ENCODE results near the gene CNGA4.
"Not testable (repeated sequence)": the region's sequence is repeated elsewhere in the genome, so short reads cannot be mapped to it uniquely, and the experiment has no call there.

Gene CNGA4

DNA sequence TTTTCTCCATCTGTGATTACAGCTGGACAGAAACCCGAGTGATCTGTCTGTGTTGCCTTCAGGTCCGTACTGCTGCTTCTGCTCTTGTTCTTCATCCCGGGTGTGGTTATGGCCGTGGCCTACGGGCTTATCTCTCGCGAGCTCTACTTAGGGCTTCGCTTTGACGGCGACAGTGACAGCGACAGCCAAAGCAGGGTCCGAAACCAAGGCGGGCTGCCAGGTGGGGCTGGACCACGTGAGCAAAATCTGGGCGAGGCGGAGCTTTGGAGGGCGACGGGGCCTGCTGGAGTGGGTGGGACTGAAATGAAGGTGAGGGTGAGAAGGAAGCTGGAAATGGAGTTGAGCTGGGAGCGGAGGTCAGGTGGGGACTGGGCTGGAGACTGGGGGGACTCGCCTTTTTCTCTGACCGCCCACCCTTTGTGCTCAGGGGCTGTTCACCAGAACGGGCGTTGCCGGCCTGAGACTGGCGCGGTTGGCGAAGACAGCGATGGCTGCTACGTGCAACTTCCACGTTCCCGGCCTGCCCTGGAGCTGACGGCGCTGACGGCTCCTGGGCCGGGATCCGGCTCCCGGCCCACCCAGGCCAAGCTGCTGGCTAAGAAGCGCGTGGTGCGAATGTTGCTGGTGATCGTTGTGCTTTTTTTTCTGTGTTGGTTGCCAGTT is 31.8 kb downstream of the CNGA4 start:
- no peak for DNase-seq

DNA sequence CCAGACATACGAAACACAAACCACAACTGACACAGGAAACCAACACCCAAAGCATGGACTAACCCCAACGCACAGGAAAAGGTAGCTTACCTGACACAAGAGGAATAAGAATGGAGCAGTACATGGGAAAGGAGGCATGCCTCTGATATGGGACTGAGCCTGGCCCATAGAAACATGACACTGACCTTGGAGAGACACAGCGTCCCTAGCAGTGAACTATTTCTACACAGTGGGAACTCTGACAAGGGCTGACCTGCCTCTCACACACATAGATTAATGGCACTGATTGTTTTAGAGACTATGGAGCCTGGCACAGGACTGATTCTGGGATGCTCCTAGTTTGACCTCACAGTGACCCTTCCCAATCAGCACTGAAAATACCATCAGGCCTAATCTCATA is 32.7 kb downstream of the CNGA4 start:
- no peak for DNase-seq

DNA sequence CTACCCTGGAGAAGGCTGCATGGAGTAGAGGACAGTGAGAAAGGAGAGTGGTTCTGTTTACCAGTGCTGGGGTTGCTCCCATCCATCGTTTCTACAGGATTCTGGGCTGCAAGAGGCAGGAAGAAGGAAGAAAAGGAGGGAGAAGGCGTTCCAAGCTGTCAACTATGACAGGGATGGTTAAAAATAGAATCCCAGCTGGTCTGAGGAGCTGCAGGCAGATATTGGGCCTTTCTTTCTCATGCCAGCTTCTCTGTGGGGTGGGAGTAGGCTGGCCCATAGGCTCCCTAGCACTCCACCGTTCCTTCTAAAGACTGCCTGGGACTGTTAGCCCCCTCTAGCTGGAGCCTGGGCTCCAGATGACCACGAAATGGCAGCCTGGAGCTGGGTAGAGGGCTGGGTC is 34.3 kb downstream of the CNGA4 start:
- DNase-seq, result no peak

DNA sequence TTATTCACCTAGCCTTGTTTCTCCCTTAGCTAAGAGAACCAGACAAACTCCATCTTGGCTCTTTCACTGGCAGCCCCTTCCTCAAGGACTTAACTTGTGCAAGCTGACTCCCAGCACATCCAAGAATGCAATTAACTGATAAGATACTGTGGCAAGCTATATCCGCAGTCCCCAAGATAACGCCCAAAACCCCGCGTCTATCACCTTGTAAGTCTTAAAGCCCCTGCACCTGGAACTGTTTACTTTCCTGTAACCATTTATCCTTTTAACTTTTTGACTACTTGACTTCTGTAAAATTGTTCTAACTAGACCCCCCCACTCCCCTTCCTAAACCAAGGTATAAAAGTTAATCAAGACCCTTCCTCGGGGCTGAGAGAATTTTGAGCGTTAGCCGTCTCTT is 41.9 kb downstream of the CNGA4 start:
- DNase-seq, result not testable (repeated sequence)

DNA sequence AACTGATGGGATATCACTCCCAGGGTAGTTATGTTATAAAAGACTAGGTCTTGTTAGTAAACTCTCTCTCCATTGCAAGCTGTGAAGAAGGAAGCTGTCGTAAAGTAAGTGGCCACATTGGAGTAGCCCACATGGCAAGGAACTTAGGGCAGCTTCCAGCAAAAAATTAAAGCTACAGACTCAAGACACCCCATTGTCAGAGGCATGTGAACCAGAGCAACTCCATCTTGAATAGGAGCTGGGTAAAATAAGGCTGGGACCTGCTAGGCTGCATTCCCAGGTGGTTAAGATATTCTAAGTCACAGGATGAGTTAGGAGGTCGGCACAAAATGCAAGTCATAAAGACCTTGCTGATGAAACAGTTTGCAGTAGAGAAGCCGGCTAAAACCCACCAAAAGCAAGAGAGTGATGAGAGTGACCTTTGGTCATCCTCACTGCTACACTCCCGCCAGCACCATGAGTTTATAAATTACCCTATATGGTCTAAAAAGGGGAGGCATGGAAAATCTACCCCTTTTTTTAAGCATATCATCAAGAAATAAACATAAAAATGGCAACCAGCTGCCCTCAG is 44.6 kb downstream of the CNGA4 start:
- no peak for DNase-seq

DNA sequence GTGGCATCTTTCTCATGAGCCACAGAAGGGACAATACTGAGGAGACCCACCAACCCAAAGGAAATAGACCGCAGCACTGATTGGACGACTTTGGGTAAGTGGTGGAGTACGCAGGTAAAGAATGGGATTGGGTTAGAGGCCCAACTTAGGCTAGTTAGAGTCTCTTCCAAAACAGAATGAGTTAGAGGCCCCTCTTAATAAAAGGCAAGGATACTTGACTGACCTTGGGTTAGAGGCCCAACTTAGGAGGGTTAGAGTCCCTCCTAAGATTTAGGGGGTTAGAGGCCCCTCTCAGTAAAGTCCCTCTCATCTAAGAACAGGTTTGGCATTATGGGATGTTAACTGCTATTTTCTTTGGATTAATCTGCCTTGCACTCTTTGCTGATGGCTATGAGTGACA is 45.4 kb downstream of the CNGA4 start:
- DNase-seq, result no peak

DNA sequence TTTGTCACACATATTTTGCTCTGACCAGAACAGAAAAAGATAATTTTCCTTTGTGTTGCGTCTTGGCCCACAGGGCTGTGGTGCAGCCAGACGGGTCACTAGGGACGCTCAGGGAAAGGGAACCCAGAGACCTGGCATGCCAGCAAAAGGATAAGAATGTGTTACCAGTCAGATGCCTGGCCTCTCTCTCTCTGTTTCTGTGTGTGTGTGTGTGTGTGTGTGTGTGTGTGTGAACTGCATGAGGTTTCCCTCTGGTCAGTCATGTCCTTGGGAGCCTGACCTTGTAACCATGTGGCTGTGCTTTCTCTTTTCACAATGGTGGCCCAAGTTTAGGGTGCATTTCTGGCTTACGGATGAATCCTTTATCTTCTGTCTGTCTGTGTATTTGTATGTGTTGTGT is 46.1 kb downstream of the CNGA4 start:
- no peak for DNase-seq
